HFFc6 (cell line): ENCODE measurements around the gene RPL35. TPM values are rescaled to one million over a fixed set of nuclear protein-coding genes. Genes with fewer than 3 reads are reported as not detected.
A peak's percentile ranks its signal among the peaks of the same experiment; 100 is the strongest.
"Not testable (repeated sequence)": the region's sequence is repeated elsewhere in the genome, so short reads cannot be mapped to it uniquely, and the experiment has no call there.

Experiments used
- DNase-seq: peaks from one replicate; pipeline ENCODE4 v3.0.0-alpha.2; 2018
- H3K27ac Mint-ChIP-seq: 2 replicates; pipeline ENCODE4 v1.8.0; 2020; ENCODE audit warnings: mild to moderate bottlenecking, mixed read lengths
- H3K27me3 Mint-ChIP-seq: 2 replicates; pipeline ENCODE4 v1.8.0; 2021; ENCODE audit warnings: mild to moderate bottlenecking, moderate library complexity, mixed read lengths; ENCODE audit not compliant: insufficient read depth
- H3K36me3 Mint-ChIP-seq: 2 replicates; pipeline ENCODE4 v1.8.0; 2021; ENCODE audit warnings: low read depth, mixed read lengths
- H3K4me1 Mint-ChIP-seq: 2 replicates; pipeline ENCODE4 v1.8.0; 2020; ENCODE audit warnings: low read depth, mixed read lengths
- H3K4me3 Mint-ChIP-seq: 2 replicates; pipeline ENCODE4 v1.8.0; 2020; ENCODE audit warnings: mild to moderate bottlenecking, moderate library complexity, mixed read lengths
- H3K9me3 Mint-ChIP-seq: 2 replicates; pipeline ENCODE4 v1.8.0; 2020; ENCODE audit warnings: mild to moderate bottlenecking, mixed read lengths
- CTCF ChIP-seq: fragments of 200-600 bp; sonication (generic); IDR thresholded peaks from 2 replicates; pipeline ENCODE4 v1.5.0; 2021; ENCODE audit warnings: antibody characterized with exemption, mild to moderate bottlenecking
- total RNA-seq, 6 experiments: library from RNA; stranded (reverse); fragmentation: NEBNext Ultra II Directional; extraction: Animal tissue kit (Norgen Biotek cat#: 25700); gene quantifications; 2 replicates in 1 of 6; 3 replicates in 5 of 6; pipeline ENCODE4 v1.2.3, GENCODE V29; 2021

Gene RPL35
- total RNA-seq, 6 experiments from 2014 or later, result 1,470 to 1,706 (median 1,550) TPM

- peak; percentile 68 for TF ChIP-seq CTCF
- peaks cover 13% of the 10 kb centered on the region for H3K27me3 Mint-ChIP-seq
- no peak for DNase-seq
- H3K4me3 Mint-ChIP-seq, result no peak overlapping the region
- no peak overlapping the region for H3K27ac Mint-ChIP-seq
- no peaks in the 10 kb centered on the region for H3K36me3 Mint-ChIP-seq
- H3K4me1 Mint-ChIP-seq, result peaks cover 4% of the 10 kb centered on the region
- H3K9me3 Mint-ChIP-seq, result no peaks in the 10 kb centered on the region
These were observed 21.4 kb downstream of the RPL35 start for GRCh38 chr9:124840300-124840833.

GRCh38 chr9:124839612-124840299, 22.0 kb downstream of the RPL35 start:
- Mint-ChIP-seq H3K4me3 (no peak overlapping the region), H3K27me3 (peaks cover 13% of the 10 kb centered on the region), H3K9me3 (no peaks in the 10 kb centered on the region), H3K4me1 (peaks cover 10% of the 10 kb centered on the region), H3K36me3 (no peaks in the 10 kb centered on the region), H3K27ac (no peak overlapping the region)
- DNase-seq, result no peak
- peak; percentile 73 for TF ChIP-seq CTCF

GRCh38 chr9:124838567-124839275, 23.0 kb downstream of the RPL35 start:
- H3K9me3 Mint-ChIP-seq, H3K4me3 Mint-ChIP-seq, DNase-seq, H3K27ac Mint-ChIP-seq, H3K36me3 Mint-ChIP-seq: not testable (repeated sequence)
- peaks cover 11% of the 10 kb centered on the region for H3K27me3 Mint-ChIP-seq
- H3K4me1 Mint-ChIP-seq, result peaks cover 18% of the 10 kb centered on the region

- not testable (repeated sequence) for H3K9me3 Mint-ChIP-seq, H3K4me3 Mint-ChIP-seq, H3K36me3 Mint-ChIP-seq, H3K27ac Mint-ChIP-seq, DNase-seq
- H3K4me1 Mint-ChIP-seq, result peaks cover 18% of the 10 kb centered on the region
- H3K27me3 Mint-ChIP-seq, result peaks cover 11% of the 10 kb centered on the region
These were observed 23.6 kb downstream of the RPL35 start for GRCh38 chr9:124838132-124838531.

- no peak for TF ChIP-seq CTCF
- H3K4me3 Mint-ChIP-seq, result no peak overlapping the region
- peaks cover 11% of the 10 kb centered on the region for H3K27me3 Mint-ChIP-seq
- H3K27ac Mint-ChIP-seq, result no peak overlapping the region; the same call in 1 of the 2 replicates
- H3K4me1 Mint-ChIP-seq, result peaks cover 18% of the 10 kb centered on the region
- no peaks in the 10 kb centered on the region for H3K36me3 Mint-ChIP-seq
- peak; percentile 50 for DNase-seq
- no peaks in the 10 kb centered on the region for H3K9me3 Mint-ChIP-seq
These were observed 26.7 kb downstream of the RPL35 start for GRCh38 chr9:124835026-124835557.

- no peak overlapping the region for H3K4me3 Mint-ChIP-seq
- peaks cover 18% of the 10 kb centered on the region for H3K4me1 Mint-ChIP-seq
- DNase-seq, result peak; percentile 45
- no peaks in the 10 kb centered on the region for H3K36me3 Mint-ChIP-seq
- H3K27ac Mint-ChIP-seq, result peak overlapping the region; percentile 11; the same call in 1 of the 2 replicates
- peaks cover 11% of the 10 kb centered on the region for H3K27me3 Mint-ChIP-seq
- no peak for TF ChIP-seq CTCF
- H3K9me3 Mint-ChIP-seq, result no peaks in the 10 kb centered on the region
These were observed 27.2 kb downstream of the RPL35 start for GRCh38 chr9:124834591-124834990.
